Activated CD8-positive, alpha-beta memory T cell treated with anti-CD3 and anti-CD28 coated beads for 36 hours (primary cell): ENCODE results near the gene PI3. TPM values are rescaled to one million over a fixed set of nuclear protein-coding genes. Genes with fewer than 3 reads are reported as not detected.

Experiments
- total RNA-seq, 2 experiments: library from RNA; stranded (reverse); gene quantifications; one replicate each; pipeline ENCODE4 v1.2.3, GENCODE V29; 2021

PI3 gene
- total RNA-seq, 2 experiments from 2014 or later = not detected

Other genes starting within 250 kb of the PI3 start
- gene TOMM34, start 214.5 kb upstream of the PI3 start, total RNA-seq = 10 to 100 TPM; 86.8 to 87.6 TPM
- gene STK4, start 208.4 kb upstream of the PI3 start, total RNA-seq = 100 to 1,000 TPM; 179 to 190 TPM
- under 1 TPM; 0.52 to 0.70 TPM for gene KCNS1, start 73.8 kb upstream of the PI3 start, total RNA-seq
- gene WFDC5, start 59.7 kb upstream of the PI3 start, total RNA-seq = not detected
- gene WFDC12, start 50.4 kb upstream of the PI3 start, total RNA-seq = not detected
- gene SEMG1, start 32.1 kb downstream of the PI3 start, total RNA-seq = not detected
- not detected for gene SEMG2, start 46.5 kb downstream of the PI3 start, total RNA-seq
- gene SLPI, start 79.7 kb downstream of the PI3 start, total RNA-seq = not detected
- gene RBPJL, start 131.9 kb downstream of the PI3 start, total RNA-seq = not detected
- gene MATN4, start 133.4 kb downstream of the PI3 start, total RNA-seq = under 1 TPM; 0.32 to 0.36 TPM
- gene SDC4, start 173.5 kb downstream of the PI3 start, total RNA-seq = 10 to 100 TPM; 88.0 to 88.3 TPM
- gene SYS1, start 188.3 kb downstream of the PI3 start, total RNA-seq = 10 to 100 TPM; 33.2 to 38.8 TPM
- under 1 TPM in 1 of 2 experiments, not detected in 1; 0.19 TPM for gene TP53TG5, start 203.4 kb downstream of the PI3 start, total RNA-seq
- 10 to 100 TPM; 10.4 to 10.6 TPM for gene DBNDD2, start 233.4 kb downstream of the PI3 start, total RNA-seq
- gene PIGT, start 241.2 kb downstream of the PI3 start, total RNA-seq = 10 to 100 TPM; 76.6 to 80.1 TPM